Tibial nerve (tissue), 4 donors: Measurements from ENCODE around the gene NDUFC1. TPM values are rescaled to one million over a fixed set of nuclear protein-coding genes. Genes with fewer than 3 reads are reported as not detected.
"Not testable (repeated sequence)": the region's sequence is repeated elsewhere in the genome, so short reads cannot be mapped to it uniquely, and the experiment has no call there.

Source experiments
- DNase-seq, 2 donors: peaks; one replicate each; pipeline ENCODE4 v3.0.0-alpha.2; 2019; ENCODE audit warnings: low spot score in 2 of 2
- H3K27ac ChIP-seq, 4 donors: fragments of 200-600 bp; sonication (generic) in 3 of 4; one replicate each; pipeline ENCODE4 v1.5.1; 2017 to 2019; ENCODE audit warnings: mild to moderate bottlenecking in 1 of 4
- H3K27me3 ChIP-seq, 2 donors: fragments of 200-600 bp; sonication (generic) in 1 of 2; one replicate each; pipeline versions ENCODE4 v1.5.1 to v1.6.0; 2017 to 2019
- H3K36me3 ChIP-seq, 3 donors: fragments of 200-600 bp; sonication (generic); one replicate each; pipeline ENCODE4 v1.5.1; 2018 to 2019
- H3K4me1 ChIP-seq, 4 donors: fragments of 200-600 bp; sonication (generic) in 3 of 4; one replicate each; pipeline ENCODE4 v1.5.1; 2017 to 2019
- H3K4me3 ChIP-seq, 4 donors: fragments of 200-600 bp; sonication (generic) in 3 of 4; one replicate each; pipeline ENCODE4 v1.5.1; 2017 to 2019; ENCODE audit warnings: mild to moderate bottlenecking in 1 of 4, moderate library complexity in 1 of 4
- H3K9me3 ChIP-seq, 4 donors: fragments of 200-600 bp; sonication (generic) in 3 of 4; one replicate each; pipeline ENCODE4 v1.5.1; 2017 to 2019
- EP300 ChIP-seq, 2 donors: sonication (generic); formaldehyde crosslinking; IDR thresholded peaks; one replicate each; pipeline ENCODE4 v1.6.1; 2017; ENCODE audit warnings: antibody characterized with exemption in 2 of 2, mild to moderate bottlenecking in 1 of 2
- POLR2A ChIP-seq, 2 donors: fragments of 450-650 bp; IDR thresholded peaks; one replicate each; pipeline ENCODE4 v1.6.1; 2017; ENCODE audit warnings: antibody characterized with exemption in 2 of 2, mild to moderate bottlenecking in 2 of 2, moderate library complexity in 2 of 2
- WGBS, 2 donors: methylation state at CpG; one replicate each; pipeline ENCODE4 v1.1.5; 2018; 5-methylcytosine and 5-hydroxymethylcytosine counted together
- total RNA-seq, 4 donors: library from RNA; depleted of rRNA; stranded (reverse); fragments of >200 nt; gene quantifications; one replicate each; pipeline ENCODE4 v1.1.0, GENCODE V29; 2016
- TF ChIP-seq, protein P1 (sequence below), 5 experiments: fragments of 200-600 bp in 3 of 5; fragments of 450-650 bp in 2 of 5; sonication (generic) in 3 of 5; IDR thresholded peaks; one replicate each; pipeline ENCODE4 v1.5.1; 2016 to 2019; ENCODE audit warnings: antibody characterized with exemption in 5 of 5, mild to moderate bottlenecking in 3 of 5, moderate library complexity in 2 of 5

Gene NDUFC1
- total RNA-seq, 4 donors from 2014 or later: 19.4 to 43.3 (median 30.9) TPM

GRCh38 chr4:139265654-139266053 is 36.6 kb downstream of the NDUFC1 start:
- TF ChIP-seq, protein P1, sequence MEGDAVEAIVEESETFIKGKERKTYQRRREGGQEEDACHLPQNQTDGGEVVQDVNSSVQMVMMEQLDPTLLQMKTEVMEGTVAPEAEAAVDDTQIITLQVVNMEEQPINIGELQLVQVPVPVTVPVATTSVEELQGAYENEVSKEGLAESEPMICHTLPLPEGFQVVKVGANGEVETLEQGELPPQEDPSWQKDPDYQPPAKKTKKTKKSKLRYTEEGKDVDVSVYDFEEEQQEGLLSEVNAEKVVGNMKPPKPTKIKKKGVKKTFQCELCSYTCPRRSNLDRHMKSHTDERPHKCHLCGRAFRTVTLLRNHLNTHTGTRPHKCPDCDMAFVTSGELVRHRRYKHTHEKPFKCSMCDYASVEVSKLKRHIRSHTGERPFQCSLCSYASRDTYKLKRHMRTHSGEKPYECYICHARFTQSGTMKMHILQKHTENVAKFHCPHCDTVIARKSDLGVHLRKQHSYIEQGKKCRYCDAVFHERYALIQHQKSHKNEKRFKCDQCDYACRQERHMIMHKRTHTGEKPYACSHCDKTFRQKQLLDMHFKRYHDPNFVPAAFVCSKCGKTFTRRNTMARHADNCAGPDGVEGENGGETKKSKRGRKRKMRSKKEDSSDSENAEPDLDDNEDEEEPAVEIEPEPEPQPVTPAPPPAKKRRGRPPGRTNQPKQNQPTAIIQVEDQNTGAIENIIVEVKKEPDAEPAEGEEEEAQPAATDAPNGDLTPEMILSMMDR (IDR thresholded peaks at IDR 0.05): no peak
- TF ChIP-seq POLR2A (IDR thresholded peaks at IDR 0.05) (no peak), EP300 (IDR thresholded peaks at IDR 0.05) (no peak)
- no peaks in the 10 kb centered on the region for H3K9me3 ChIP-seq
- 56 to 59% methylated on average over 3 of the region's 3 CpGs for WGBS, 2 donors

GRCh38 chr4:139256349-139256748 is 45.9 kb downstream of the NDUFC1 start:
- no peaks in the 10 kb centered on the region for H3K27me3 ChIP-seq
- no peaks in the 10 kb centered on the region for H3K9me3 ChIP-seq
- H3K4me3 ChIP-seq: no peak overlapping the region
- no peaks in the 10 kb centered on the region for H3K36me3 ChIP-seq
- H3K4me1 ChIP-seq: no peaks in the 10 kb centered on the region
- H3K27ac ChIP-seq: no peak overlapping the region
- no peak for DNase-seq
- WGBS, 2 donors: 34% methylated on average over 2 of the region's 2 CpGs
- TF ChIP-seq POLR2A (IDR thresholded peaks at IDR 0.05) (no peak), EP300 (IDR thresholded peaks at IDR 0.05) (no peak)
- TF ChIP-seq, protein P1 (IDR thresholded peaks at IDR 0.05): no peak

More at GRCh38 chr4:139265654-139266053, 36.6 kb downstream of the NDUFC1 start:
- H3K4me1 ChIP-seq: peaks cover 0 to 14% (median 0%) of the 10 kb centered on the region in 4 donors
- no peaks in the 10 kb centered on the region for H3K36me3 ChIP-seq
- H3K4me3 ChIP-seq: no peak overlapping the region
- H3K27me3 ChIP-seq: no peaks in the 10 kb centered on the region
- DNase-seq: no peak
- no peak overlapping the region for H3K27ac ChIP-seq

GRCh38 chr4:139255581-139255980 is 46.7 kb downstream of the NDUFC1 start:
- not testable (repeated sequence) for H3K36me3 ChIP-seq, H3K4me3 ChIP-seq, DNase-seq, H3K27me3 ChIP-seq, H3K4me1 ChIP-seq, H3K9me3 ChIP-seq, H3K27ac ChIP-seq
- WGBS, 2 donors: 91 to 93% methylated on average over 6 of the region's 6 CpGs

- Histone ChIP-seq H3K27ac (no peak overlapping the region), H3K9me3 (no peaks in the 10 kb centered on the region), H3K4me1 (no peaks in the 10 kb centered on the region), H3K4me3 (no peak overlapping the region), H3K27me3 (no peaks in the 10 kb centered on the region), H3K36me3 (no peaks in the 10 kb centered on the region)
- TF ChIP-seq, protein P1 (IDR thresholded peaks at IDR 0.05): no peak
- TF ChIP-seq POLR2A (IDR thresholded peaks at IDR 0.05): no peak
- 69 to 72% methylated on average over 3 of the region's 3 CpGs for WGBS, 2 donors
- no peak for DNase-seq
Observed at GRCh38 chr4:139253713-139254112, 48.6 kb downstream of the NDUFC1 start.

GRCh38 chr4:139253046-139253445 is 49.2 kb downstream of the NDUFC1 start:
- no peaks in the 10 kb centered on the region for H3K4me1 ChIP-seq
- no peaks in the 10 kb centered on the region for H3K9me3 ChIP-seq
- no peaks in the 10 kb centered on the region for H3K27me3 ChIP-seq
- no peak overlapping the region for H3K4me3 ChIP-seq
- no peaks in the 10 kb centered on the region for H3K36me3 ChIP-seq
- no peak for DNase-seq
- TF ChIP-seq EP300 (IDR thresholded peaks at IDR 0.05) (no peak), POLR2A (IDR thresholded peaks at IDR 0.05) (no peak)
- H3K27ac ChIP-seq: no peak overlapping the region

- TF ChIP-seq POLR2A (IDR thresholded peaks at IDR 0.05): no peak
- no peak for TF ChIP-seq EP300 (IDR thresholded peaks at IDR 0.05)
- TF ChIP-seq, protein P1 (IDR thresholded peaks at IDR 0.05): no peak
- H3K27me3 ChIP-seq: no peaks in the 10 kb centered on the region
- no peak for DNase-seq
- peaks cover 0 to 6% (median 0%) of the 10 kb centered on the region in 4 donors for H3K4me1 ChIP-seq
- no peak overlapping the region for H3K4me3 ChIP-seq
- H3K27ac ChIP-seq: no peak overlapping the region
- WGBS, 2 donors: 84 to 86% methylated on average over 4 of the region's 4 CpGs
- H3K9me3 ChIP-seq: no peaks in the 10 kb centered on the region
- H3K36me3 ChIP-seq: no peaks in the 10 kb centered on the region
Observed at GRCh38 chr4:139247700-139248238, 54.5 kb downstream of the NDUFC1 start.
